ENCODE results near the gene ACTR2. TPM values are rescaled to one million over a fixed set of nuclear protein-coding genes. Genes with fewer than 3 reads are reported as not detected.

Gene ACTR2
- total and polyA plus RNA-seq, 9 of the 15 experiments (the other 6 are each of a cell fraction or from before 2014, with no cell fraction given) = 47.3 to 239 (median 108) TPM

GRCh38 chr2:65255356-65255755 lies 27.7 kb downstream of the ACTR2 start:
- Histone ChIP-seq H3K4me3 (no peak overlapping the region), H3K9ac (ENCODE audit: insufficient read depth in 1 of 2, low read depth in 2 of 2, low read length in 2 of 2) (no peak overlapping the region), H3K79me2 (ENCODE audit: control insufficient read depth, insufficient read depth, low read length) (peaks cover 15% of the 10 kb centered on the region; the same call in 1 of the 3 replicates), H3K27me3 (ENCODE audit: control insufficient read depth in 2 of 2, insufficient read depth in 2 of 2, low read length in 2 of 2) (no peaks in the 10 kb centered on the region), H3K27ac (ENCODE audit: extremely low read depth, low read depth, low read length) (no peak overlapping the region), H3K9me3 (replicated peaks; ENCODE audit: control insufficient read depth, insufficient read depth, low read depth, low read length) (no peaks in the 10 kb centered on the region), H3K4me2 (ENCODE audit: insufficient read depth, low read length) (no peak overlapping the region), H3K4me1 (replicated peaks in 1 of 2; ENCODE audit: control insufficient read depth in 2 of 2, insufficient read depth in 2 of 2, low read length in 2 of 2) (no peaks in the 10 kb centered on the region), H3K9me1 (ENCODE audit: control insufficient read depth, insufficient read depth, low read length) (no peaks in the 10 kb centered on the region), H4K20me1 (replicated peaks; ENCODE audit: control insufficient read depth, insufficient read depth, low read length) (no peaks in the 10 kb centered on the region), H2AFZ (ENCODE audit: low read depth, low read length) (no peak overlapping the region), H3K36me3 (ENCODE audit: control insufficient read depth, insufficient read depth, low read length) (peaks cover 71% of the 10 kb centered on the region)
- ATAC-seq = no peak
- FAIRE-seq = no peak
- ChIA-PET POLR2A (no interaction called here), CTCF (ENCODE audit: low intra/inter-chr PET ratio) (interaction anchor here (0.6 to 1.3 kb wide), 3 partner anchors 190 to 298 kb away, joined by 3 to 5 read pairs (median 4); partner anchors contain the start of gene CEP68)
- in situ Hi-C loops (cut with MboI) (no loop called here), intact Hi-C loops (cut with micrococcal nuclease) (no loop called here)
- 91% methylated on average over 6 of the region's 6 CpGs for WGBS (ENCODE audit: insufficient coverage, low coverage, missing lambda C conversion rate)
- no peak for DNase-seq (ENCODE audit: extremely low read depth in 1 of 4, low spot score in 3 of 4)
- BruUV-seq (replicated peaks) = no TSS peak
- TF ChIP-seq MAX (CRISPR knock-in tag; IDR thresholded peaks at IDR 0.05) (no peak), NKRF (IDR thresholded peaks at IDR 0.05; ENCODE audit: borderline replicate concordance) (no peak), BCL6 (CRISPR knock-in tag; IDR thresholded peaks at IDR 0.05) (no peak), MAFF (IDR thresholded peaks at IDR 0.05; ENCODE audit: low read length) (no peak), RNF2 (IDR thresholded peaks at IDR 0.05) (no peak)

Measured in K562 (cell line).